AG20443 (cell line): ENCODE results near the gene PARP15.
A peak's percentile ranks its signal among the peaks of the same experiment; 100 is the strongest.

Source experiments
- DNase-seq: peaks from one replicate; pipeline ENCODE4 v3.0.0; 2012; ENCODE audit warnings: low spot score, mixed read lengths

The PARP15 gene

DNA sequence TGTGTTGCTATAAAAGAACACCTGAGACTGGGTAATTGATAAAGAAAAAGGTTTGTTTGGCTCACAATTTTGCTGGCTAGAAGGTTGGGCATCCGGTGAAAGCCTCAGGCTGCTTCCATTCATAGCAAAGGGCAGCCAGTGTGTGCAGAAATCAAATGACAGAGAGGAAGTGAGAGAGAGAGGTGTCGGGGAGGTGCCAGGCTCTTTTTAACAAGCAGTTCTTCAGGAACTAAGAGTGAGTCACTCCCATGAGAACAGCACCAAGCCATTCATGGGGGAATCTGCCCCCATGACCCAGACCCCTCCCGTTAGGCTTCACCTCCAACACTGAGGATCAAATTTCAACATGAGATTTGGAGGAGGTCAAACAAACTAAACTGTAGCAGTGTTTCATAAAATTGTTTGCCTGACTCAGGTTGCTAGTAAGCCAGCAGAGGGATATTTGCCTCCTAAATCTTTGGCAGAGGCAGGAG, 4.5 kb upstream of the PARP15 start:
- DNase-seq: no peak

DNA sequence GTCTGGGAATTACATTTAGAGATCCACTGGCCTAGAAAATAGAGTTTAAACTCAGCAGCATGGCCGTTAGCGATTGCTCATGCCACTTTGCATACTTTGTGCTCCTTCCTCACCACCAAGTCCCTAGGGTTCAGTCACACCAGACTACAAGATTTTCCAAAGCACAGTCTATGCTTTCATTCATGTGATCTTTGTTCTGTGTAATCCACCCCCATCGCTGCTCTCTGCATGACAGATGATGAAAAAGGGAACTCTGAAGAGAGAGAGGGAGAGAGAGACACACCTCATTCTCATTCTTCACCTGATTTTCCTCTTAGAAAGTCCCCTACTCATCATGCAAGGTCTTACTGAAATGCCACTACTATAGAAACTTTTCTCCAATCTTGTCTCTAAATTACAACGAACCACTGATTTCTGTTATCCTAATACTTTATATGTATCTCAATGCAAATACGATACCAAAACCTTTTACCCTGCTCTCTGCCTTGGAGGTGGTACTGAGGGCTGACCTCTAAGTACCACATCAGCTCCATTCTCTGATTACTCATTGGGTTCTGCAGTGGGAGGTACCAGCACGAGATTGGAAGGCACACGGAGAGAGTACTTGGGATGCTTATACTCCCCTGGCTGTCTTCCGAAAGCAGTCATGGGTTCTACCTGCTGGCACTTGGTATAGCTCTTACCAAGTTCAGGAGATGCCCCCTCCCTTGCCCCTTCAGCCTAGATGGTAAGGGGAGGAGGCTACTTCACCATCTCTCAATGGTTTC, 1.1 kb upstream of the PARP15 start:
- peak; percentile 14 for DNase-seq

DNA sequence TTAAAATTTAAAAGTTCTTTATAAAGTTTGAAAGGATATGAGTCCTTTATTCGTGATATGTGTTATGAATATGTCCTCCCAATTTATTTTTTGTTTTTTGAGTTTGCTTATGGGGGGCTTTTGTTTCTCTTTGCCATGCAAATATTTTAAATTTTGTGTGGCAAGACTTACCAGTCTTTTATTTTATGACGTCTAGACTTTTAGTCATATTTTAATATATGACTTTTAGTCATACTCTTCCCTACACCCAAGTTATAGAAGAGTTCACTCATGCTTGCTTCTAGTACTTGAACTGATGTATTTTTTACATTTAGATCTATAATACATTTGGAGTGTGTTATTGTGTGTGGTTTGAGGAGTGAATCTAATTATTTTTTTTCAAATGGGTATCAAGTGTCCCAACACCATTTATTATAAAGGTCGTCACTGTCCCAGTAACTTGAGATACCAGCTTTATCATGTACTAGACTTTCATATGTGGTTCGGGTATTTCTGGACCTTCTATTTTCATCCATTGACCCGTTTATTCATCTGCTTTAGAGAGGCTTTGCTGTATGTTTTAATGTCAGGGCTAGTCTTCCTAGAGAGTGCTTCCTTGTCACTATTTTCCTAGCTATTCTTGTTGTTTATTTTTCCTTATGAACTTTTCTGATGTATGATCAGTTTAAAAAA, 755 bp downstream of the PARP15 start:
- DNase-seq: no peak

GRCh38 chr3:122580470-122580869, 3.0 kb downstream of the PARP15 start:
- no peak for DNase-seq

DNA sequence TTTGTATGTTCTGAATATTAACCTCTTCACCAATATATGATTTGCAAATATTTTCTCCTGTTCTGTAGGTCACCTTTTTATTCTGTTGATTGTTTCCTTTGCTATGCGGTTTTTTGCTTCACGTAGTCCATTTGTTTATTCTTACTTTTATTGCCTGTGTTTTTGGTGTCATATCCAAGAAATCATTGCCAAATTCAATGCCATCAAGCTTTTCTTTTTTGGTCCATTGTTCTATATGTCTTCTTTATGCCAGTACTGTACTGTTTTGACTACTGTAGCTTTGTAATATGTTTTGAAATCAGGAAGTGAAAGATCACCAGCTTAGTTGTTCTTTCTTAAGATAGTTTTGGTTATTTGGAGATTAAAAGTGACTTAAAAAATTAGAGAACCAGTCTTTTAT, 4.2 kb downstream of the PARP15 start:
- DNase-seq: no peak

DNA sequence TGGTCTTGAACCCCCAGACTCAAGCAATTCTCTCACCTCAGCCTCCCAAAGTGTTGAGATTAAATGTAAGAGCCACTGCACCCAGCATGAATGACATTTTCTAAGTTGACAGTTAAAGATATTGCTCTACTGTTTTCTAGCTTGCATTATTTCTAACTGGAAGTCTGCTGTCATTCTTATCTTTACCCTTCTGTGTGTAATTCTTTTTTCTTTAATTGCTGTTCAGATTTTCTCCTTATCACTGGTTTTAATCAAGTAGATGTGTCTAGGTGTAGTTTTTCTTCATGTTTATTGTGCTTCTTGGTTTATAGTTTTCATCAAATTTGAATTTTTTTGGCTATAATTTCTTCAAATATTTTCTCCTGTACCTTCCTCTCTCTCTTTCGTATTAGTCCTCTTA, 4.9 kb downstream of the PARP15 start:
- DNase-seq: no peak

- no peak for DNase-seq
Observed at GRCh38 chr3:122586098-122586497, 8.6 kb downstream of the PARP15 start.

GRCh38 chr3:122586773-122587485, 9.5 kb downstream of the PARP15 start:
- no peak for DNase-seq

GRCh38 chr3:122587572-122587971, 10.1 kb downstream of the PARP15 start:
- no peak for DNase-seq

DNA sequence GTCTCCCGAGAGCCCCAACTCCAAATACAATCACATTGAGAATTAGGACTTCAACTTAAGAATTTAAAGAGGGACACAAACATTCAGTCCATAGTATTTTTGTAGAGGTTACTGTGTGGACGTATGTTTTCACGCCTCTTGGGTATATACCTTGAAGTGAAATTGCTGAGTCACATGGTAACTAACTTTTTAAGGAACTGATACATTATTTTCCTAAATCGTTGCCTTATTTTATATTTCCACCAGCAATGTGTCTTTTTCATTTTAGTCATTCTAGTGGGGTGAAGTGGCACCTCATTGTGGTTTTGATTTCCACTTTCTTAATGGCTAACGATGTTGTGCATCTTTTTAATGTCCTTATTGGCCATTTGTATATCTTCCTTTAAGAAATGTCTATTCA, 11.8 kb downstream of the PARP15 start:
- no peak for DNase-seq

DNA sequence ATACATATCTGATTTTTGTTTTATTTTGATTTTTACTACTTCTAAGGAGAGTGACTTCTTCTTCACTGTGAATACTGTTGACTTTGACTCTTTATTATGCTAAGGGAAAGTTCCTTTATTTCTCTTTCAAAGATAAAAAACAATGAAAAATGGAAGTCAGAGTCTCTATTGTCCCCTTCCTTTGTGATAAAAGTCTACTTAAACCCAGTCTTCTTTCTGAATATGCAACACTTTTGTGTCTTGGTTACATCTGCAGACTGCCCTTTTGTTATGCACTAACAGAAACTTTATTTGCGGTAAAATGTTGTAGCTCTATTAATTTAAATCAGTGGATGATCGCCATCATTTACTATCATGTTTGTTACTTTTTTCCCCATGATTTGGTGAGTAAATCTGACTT, 13.2 kb downstream of the PARP15 start:
- DNase-seq: no peak

GRCh38 chr3:122594025-122594424, 16.6 kb downstream of the PARP15 start:
- no peak for DNase-seq

GRCh38 chr3:122598151-122598550, 20.7 kb downstream of the PARP15 start:
- DNase-seq: no peak

- no peak for DNase-seq
Observed at GRCh38 chr3:122598556-122598955, 21.1 kb downstream of the PARP15 start.

- no peak for DNase-seq
Observed at GRCh38 chr3:122602011-122602710, 24.7 kb downstream of the PARP15 start.

DNA sequence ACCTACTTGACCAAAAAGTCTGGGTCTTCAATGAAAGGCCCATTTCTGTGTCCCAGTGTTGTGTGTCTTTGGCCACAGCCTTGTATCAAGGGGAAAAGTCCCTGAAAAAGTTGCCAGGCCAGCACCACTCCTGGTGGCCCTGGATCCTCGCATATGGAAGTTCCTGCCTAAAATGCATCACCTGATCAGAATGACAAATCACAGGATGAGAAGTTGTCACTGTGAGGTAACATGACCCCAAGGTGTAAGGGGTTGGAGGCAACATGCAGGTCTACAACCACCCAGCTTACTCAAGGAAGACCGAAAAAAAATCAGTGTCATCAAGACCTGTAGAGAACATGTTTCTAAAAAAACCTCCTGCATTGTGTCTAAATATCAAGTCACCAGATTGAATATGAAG, 25.6 kb downstream of the PARP15 start:
- no peak for DNase-seq

DNA sequence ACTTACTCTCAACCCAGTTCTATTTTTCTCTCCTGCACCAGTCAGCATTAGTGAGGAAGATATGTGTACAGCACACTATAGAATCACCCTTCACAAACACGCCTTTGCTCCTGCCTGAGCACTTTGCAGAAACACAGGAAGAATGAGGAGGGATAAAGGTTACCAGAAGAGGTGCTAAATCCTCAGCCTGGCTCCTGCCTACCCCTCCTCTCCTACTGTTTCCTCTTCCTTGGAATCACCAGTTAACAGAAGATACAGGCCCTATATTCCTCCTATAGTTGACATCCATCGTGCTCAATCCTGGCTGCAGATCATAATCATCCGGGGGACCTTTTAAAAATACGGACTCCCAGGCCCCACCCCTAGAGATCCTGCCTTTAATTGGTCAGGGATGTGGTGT, 28.9 kb downstream of the PARP15 start:
- no peak for DNase-seq

GRCh38 chr3:122608916-122609315, 31.5 kb downstream of the PARP15 start:
- no peak for DNase-seq

DNA sequence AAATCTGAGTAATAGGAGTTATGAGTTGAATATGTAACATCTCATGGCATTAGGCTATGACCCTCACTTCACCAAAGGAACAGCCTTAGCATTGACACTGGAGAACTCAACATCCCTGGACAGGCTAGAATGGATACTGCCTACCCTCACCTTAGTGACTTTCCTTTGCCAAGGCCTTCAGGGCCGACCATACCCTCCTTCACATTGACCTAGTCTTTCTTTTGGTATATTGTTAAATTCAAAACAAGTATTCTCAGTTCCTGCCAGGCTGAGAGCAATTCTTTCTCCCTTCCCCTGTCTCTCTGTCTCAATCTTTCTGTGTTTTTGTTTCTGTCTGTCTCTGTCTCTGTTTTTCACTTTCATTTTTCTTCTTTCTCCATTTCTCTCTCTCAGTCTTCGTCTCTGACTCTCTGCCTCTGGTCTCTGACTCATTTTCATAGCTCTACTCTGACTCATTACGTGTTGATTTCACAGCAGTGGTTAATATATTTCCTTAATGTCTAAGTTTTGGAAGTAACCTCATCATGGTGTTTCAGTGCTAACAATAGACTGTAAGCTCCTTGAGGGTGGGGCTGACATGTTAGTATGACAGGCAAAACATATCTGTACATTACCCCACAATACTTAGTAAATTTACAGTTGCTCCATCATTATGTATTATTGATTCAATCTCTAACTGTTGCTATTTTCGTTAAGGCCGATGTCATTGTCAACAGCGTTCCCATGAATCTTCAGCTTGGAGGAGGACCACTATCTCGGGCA, 32.5 kb downstream of the PARP15 start:
- peak; percentile 81 for DNase-seq

- DNase-seq: no peak
Observed at GRCh38 chr3:122612696-122613095, 35.2 kb downstream of the PARP15 start.

DNA sequence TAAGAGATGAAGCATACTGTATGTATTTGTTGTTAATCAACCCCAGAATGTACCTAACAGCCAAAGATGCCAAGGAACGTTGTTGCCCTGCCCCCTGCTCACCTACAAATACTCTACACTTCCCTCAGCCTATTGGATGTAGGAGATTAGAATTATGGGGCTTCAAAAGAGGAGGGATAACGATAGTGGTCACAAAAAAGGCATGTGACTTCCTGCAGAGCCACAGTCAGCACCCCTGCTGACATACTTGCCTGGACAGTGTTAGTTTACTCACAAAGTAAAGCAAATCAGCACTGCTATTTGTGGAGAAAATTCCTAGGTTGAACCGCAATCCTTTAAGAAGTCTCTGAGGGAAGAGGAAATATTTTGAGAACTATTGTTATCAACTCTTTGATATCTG, 37.9 kb downstream of the PARP15 start:
- DNase-seq: no peak

DNA sequence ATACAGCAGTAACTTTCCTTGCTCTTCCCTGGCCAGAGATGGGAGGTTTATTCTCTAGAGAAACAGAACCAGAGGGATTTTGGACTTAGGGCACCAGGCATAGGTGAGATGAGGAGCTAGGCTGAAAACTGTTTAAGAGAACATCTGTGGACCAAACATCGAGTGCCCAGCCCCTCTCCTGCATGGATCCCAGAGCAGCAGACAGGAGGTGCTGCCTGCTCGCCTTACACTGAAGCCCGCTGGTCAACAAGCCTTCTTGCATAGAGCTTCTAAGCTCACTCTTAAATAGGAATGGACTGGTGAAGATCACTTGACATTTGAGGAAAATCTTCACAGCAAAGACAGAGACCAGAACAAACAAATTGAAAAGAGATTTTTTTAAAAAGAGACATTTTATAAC, 41.2 kb downstream of the PARP15 start:
- DNase-seq: no peak
